Caco-2 (cell line): ENCODE data around the gene TTC36. TPM values are rescaled to one million over a fixed set of nuclear protein-coding genes. Genes with fewer than 3 reads are reported as not detected.
A peak's percentile ranks its signal among the peaks of the same experiment; 100 is the strongest.

Source experiments
- BruUV-seq: library from RNA; stranded (reverse); fragments of 400-500 nt; replicated peaks from 2 replicates; lab custom pipeline; 2021; lab: Mats Ljungman, UMichigan
- CTCF ChIA-PET: fragments of 300-600 bp; sonication (Branson Sonifier 250); formaldehyde crosslinking; loops from one replicate; lab custom pipeline; 2022; ENCODE audit warnings: antibody characterized with exemption; lab: Charles Lee
- POLR2A ChIA-PET: fragments of 300-600 bp; sonication (Branson Sonifier 250); formaldehyde crosslinking; loops from one replicate; lab custom pipeline; 2022; ENCODE audit warnings: antibody characterized with exemption; lab: Charles Lee
- DNase-seq, 2 experiments: peaks; one replicate each; pipeline versions ENCODE4 v3.0.0 to v3.0.0-alpha.2; 2020 to 2022
- H3K27me3 ChIP-seq: replicated peaks from 2 replicates; pipeline ENCODE4 v1.6.0; 2011; ENCODE audit warnings: low read length; ENCODE audit not compliant: control insufficient read depth, insufficient read depth
- H3K36me3 ChIP-seq: 2 replicates; pipeline ENCODE4 v1.5.1; 2011; ENCODE audit warnings: low read length; ENCODE audit not compliant: control insufficient read depth, insufficient read depth
- H3K4me1 ChIP-seq: fragments of 250-450 bp; sonication (Bioruptor Pico); 2 replicates; pipeline ENCODE4 v1.5.1; 2020; ENCODE audit warnings: mild to moderate bottlenecking
- H3K4me3 ChIP-seq: 2 replicates; pipeline ENCODE4 v1.5.1; 2011; ENCODE audit warnings: low read depth, mild to moderate bottlenecking, control low read depth, low read length
- H3K9me3 ChIP-seq: fragments of 250-450 bp; sonication (Bioruptor Pico); 2 replicates; pipeline ENCODE4 v1.5.1; 2020; ENCODE audit warnings: mild to moderate bottlenecking, moderate library complexity
- H3K27ac Mint-ChIP-seq: one replicate; pipeline ENCODE4 v1.8.0; 2022; ENCODE audit warnings: mixed read lengths; ENCODE audit not compliant: unreplicated experiment
- H3K27me3 Mint-ChIP-seq: one replicate; pipeline ENCODE4 v1.8.0; 2022; ENCODE audit warnings: mixed read lengths; ENCODE audit not compliant: insufficient read depth, unreplicated experiment
- H3K36me3 Mint-ChIP-seq: one replicate; pipeline ENCODE4 v1.8.0; 2022; ENCODE audit warnings: mild to moderate bottlenecking, mixed read lengths; ENCODE audit not compliant: insufficient read depth, unreplicated experiment
- H3K4me1 Mint-ChIP-seq: one replicate; pipeline ENCODE4 v1.8.0; 2022; ENCODE audit warnings: low read depth, mixed read lengths; ENCODE audit not compliant: unreplicated experiment
- H3K4me3 Mint-ChIP-seq: one replicate; pipeline ENCODE4 v1.8.0; 2022; ENCODE audit warnings: mild to moderate bottlenecking, moderate library complexity, mixed read lengths; ENCODE audit not compliant: unreplicated experiment
- H3K9me3 Mint-ChIP-seq: one replicate; pipeline ENCODE4 v1.8.0; 2022; ENCODE audit warnings: mixed read lengths; ENCODE audit not compliant: unreplicated experiment
- CTCF ChIP-seq, 2 experiments: fragments of 200-600 bp in 1 of 2; IDR thresholded peaks; 1 replicate in 1 of 2; 2 replicates in 1 of 2; pipeline versions ENCODE4 v1.5.1 to v1.8.0; 2011 to 2022; ENCODE audit warnings: antibody characterized with exemption in 1 of 2, control low read depth in 1 of 2, inconsistent platforms in 1 of 2, low read depth in 1 of 2, low read length in 1 of 2, mild to moderate bottlenecking in 1 of 2, moderate library complexity in 1 of 2; ENCODE audit not compliant: insufficient read depth in 1 of 2, severe bottlenecking in 1 of 2, unreplicated experiment in 1 of 2
- intact Hi-C: fragments of 100-400 bp; cut with micrococcal nuclease; formaldehyde crosslinking; loops from one replicate; pipeline ENCODE4 v1.10.0; 2022; ENCODE audit not compliant: unreplicated experiment
- total RNA-seq: library from RNA; stranded (reverse); gene quantifications from 2 replicates; pipeline ENCODE4 v1.2.3, GENCODE V29; 2022

TTC36 gene
- total RNA-seq, 1 experiment from 2014 or later = 3.3 TPM

GRCh38 chr11:118545533-118545932 is 18.3 kb downstream of the TTC36 start:
- Histone ChIP-seq H3K4me1 (peaks cover 10% of the 10 kb centered on the region), H3K4me3 (no peak overlapping the region), H3K36me3 (no peaks in the 10 kb centered on the region), H3K27me3 (no peaks in the 10 kb centered on the region), H3K9me3 (no peaks in the 10 kb centered on the region)
- peaks cover 4% of the 10 kb centered on the region for H3K4me1 Mint-ChIP-seq
- ChIA-PET POLR2A (no interaction called here), CTCF (no interaction called here)
- H3K36me3 Mint-ChIP-seq = peaks cover 26% of the 10 kb centered on the region
- no peak overlapping the region for H3K27ac Mint-ChIP-seq
- intact Hi-C loops = no loop called here
- no peak for TF ChIP-seq CTCF (IDR thresholded peaks at IDR 0.05; ENCODE audit: insufficient read depth in 1 of 2, low read depth in 1 of 2, low read length in 1 of 2, severe bottlenecking in 1 of 2, unreplicated experiment in 1 of 2)
- no peak for DNase-seq
- H3K9me3 Mint-ChIP-seq = no peaks in the 10 kb centered on the region
- BruUV-seq = no TSS peak
- no peak overlapping the region for H3K4me3 Mint-ChIP-seq
- no peaks in the 10 kb centered on the region for H3K27me3 Mint-ChIP-seq

GRCh38 chr11:118547132-118547531 is 19.9 kb downstream of the TTC36 start:
- no peak overlapping the region for H3K27ac Mint-ChIP-seq
- H3K9me3 Mint-ChIP-seq = no peaks in the 10 kb centered on the region

GRCh38 chr11:118552341-118552740 is 25.1 kb downstream of the TTC36 start:
- no peak overlapping the region for H3K4me3 ChIP-seq
- Mint-ChIP-seq H3K9me3 (no peaks in the 10 kb centered on the region), H3K27ac (no peak overlapping the region), H3K4me1 (no peaks in the 10 kb centered on the region), H3K36me3 (peaks cover 52% of the 10 kb centered on the region), H3K27me3 (no peaks in the 10 kb centered on the region), H3K4me3 (no peak overlapping the region)
- DNase-seq = peak in 1 of 2 experiments; percentile 12
- H3K27me3 ChIP-seq = no peaks in the 10 kb centered on the region
- no peaks in the 10 kb centered on the region for H3K9me3 ChIP-seq
- ChIA-PET CTCF (no interaction called here), POLR2A (interaction anchor here (0.5 kb wide), 1 partner anchor 163 kb away, joined by 6 read pairs; no protein-coding TSS in a partner anchor)
- H3K4me1 ChIP-seq = peaks cover 2% of the 10 kb centered on the region; the same call in 1 of the 2 replicates
- no peak for TF ChIP-seq CTCF (IDR thresholded peaks at IDR 0.05; ENCODE audit: insufficient read depth in 1 of 2, low read depth in 1 of 2, low read length in 1 of 2, severe bottlenecking in 1 of 2, unreplicated experiment in 1 of 2)
- intact Hi-C loops = loop anchor here (2.0 kb wide), 1 partner anchor 18 kb away; no protein-coding TSS in a partner anchor
- no TSS peak for BruUV-seq
- H3K36me3 ChIP-seq = 0 out of 2 replicates have a peak, but pooled peaks cover 2% of the 10 kb centered on the region

More at GRCh38 chr11:118547132-118547531, 19.9 kb downstream of the TTC36 start:
- Histone ChIP-seq H3K27me3 (no peaks in the 10 kb centered on the region), H3K4me3 (no peak overlapping the region), H3K4me1 (peaks cover 8% of the 10 kb centered on the region), H3K36me3 (no peaks in the 10 kb centered on the region), H3K9me3 (no peaks in the 10 kb centered on the region)
- TF ChIP-seq CTCF (IDR thresholded peaks at IDR 0.05; ENCODE audit: insufficient read depth in 1 of 2, low read depth in 1 of 2, low read length in 1 of 2, severe bottlenecking in 1 of 2, unreplicated experiment in 1 of 2) = no peak
- DNase-seq = no peak
- intact Hi-C loops = loop anchor here (1.0 kb wide), 1 partner anchor 16 kb away; the partner anchor contains the start of gene TMEM25
- no peaks in the 10 kb centered on the region for H3K4me1 Mint-ChIP-seq
- no TSS peak for BruUV-seq
- ChIA-PET CTCF (interaction anchor here (0.7 kb wide), 2 partner anchors 22 to 499 kb away, joined by 3 to 4 read pairs; no protein-coding TSS in a partner anchor), POLR2A (no interaction called here)
- peaks cover 35% of the 10 kb centered on the region for H3K36me3 Mint-ChIP-seq
- H3K27me3 Mint-ChIP-seq = no peaks in the 10 kb centered on the region
- H3K4me3 Mint-ChIP-seq = no peak overlapping the region
